H9 (cell line): ENCODE results near the gene MSL3. TPM values are rescaled to one million over a fixed set of nuclear protein-coding genes. Genes with fewer than 3 reads are reported as not detected.

ENCODE experiments used
- DNase-seq: peaks from one replicate; pipeline ENCODE4 v3.0.0-alpha.2; 2017
- H2AFZ ChIP-seq: one replicate; pipeline ENCODE4 v1.6.1; 2013; ENCODE audit warnings: mild to moderate bottlenecking, low read length, control low read depth, moderate library complexity
- H2AK5ac ChIP-seq: 2 replicates; pipeline ENCODE4 v1.6.1; 2013; ENCODE audit warnings: low read length, control low read depth, mixed read lengths; ENCODE audit not compliant: insufficient read length
- H2BK120ac ChIP-seq: one replicate; pipeline ENCODE4 v1.6.1; 2013; ENCODE audit warnings: low read depth, mild to moderate bottlenecking, low read length, control low read depth, inconsistent platforms; ENCODE audit not compliant: poor library complexity, severe bottlenecking
- H2BK12ac ChIP-seq: 2 replicates; pipeline ENCODE4 v1.6.1; 2013; ENCODE audit warnings: low read length, control low read depth, mixed read lengths, low read depth; ENCODE audit not compliant: insufficient read length
- H2BK15ac ChIP-seq: 2 replicates; pipeline ENCODE4 v1.6.1; 2013; ENCODE audit warnings: low read depth, low read length, control low read depth
- H2BK20ac ChIP-seq: one replicate; pipeline ENCODE4 v1.6.1; 2013; ENCODE audit warnings: low read depth, mild to moderate bottlenecking, low read length, control low read depth, inconsistent platforms; ENCODE audit not compliant: poor library complexity, severe bottlenecking
- H2BK5ac ChIP-seq: 2 replicates; pipeline ENCODE4 v1.6.1; 2013; ENCODE audit warnings: low read length, control low read depth, mixed read lengths; ENCODE audit not compliant: insufficient read length
- H3K14ac ChIP-seq: 2 replicates; pipeline ENCODE4 v1.6.1; 2013; ENCODE audit warnings: low read length, control low read depth; ENCODE audit not compliant: insufficient read depth
- H3K18ac ChIP-seq: 2 replicates; pipeline ENCODE4 v1.6.1; 2013; ENCODE audit warnings: low read depth, mild to moderate bottlenecking, mixed read lengths, low read length, control low read depth; ENCODE audit not compliant: insufficient read length
- H3K23ac ChIP-seq: 2 replicates; pipeline ENCODE4 v1.6.1; 2013; ENCODE audit warnings: low read length, control low read depth, mixed read lengths, low read depth; ENCODE audit not compliant: insufficient read length
- H3K23me2 ChIP-seq: 2 replicates; pipeline ENCODE4 v1.6.1; 2013; ENCODE audit warnings: low read depth, mild to moderate bottlenecking, mixed read lengths, low read length, control low read depth; ENCODE audit not compliant: insufficient read length, poor library complexity, severe bottlenecking
- H3K27ac ChIP-seq: 2 replicates; pipeline ENCODE4 v1.5.1; 2013; ENCODE audit warnings: low read length, control low read depth, mixed read lengths, low read depth; ENCODE audit not compliant: insufficient read length
- H3K27me3 ChIP-seq: 2 replicates; pipeline ENCODE4 v1.6.1; 2013; ENCODE audit warnings: low read length, control low read depth, inconsistent platforms; ENCODE audit not compliant: insufficient read depth
- H3K4ac ChIP-seq: 2 replicates; pipeline ENCODE4 v1.6.1; 2013; ENCODE audit warnings: low read depth, mild to moderate bottlenecking, control low read depth, inconsistent platforms, low read length, moderate library complexity
- H3K4me1 ChIP-seq: 2 replicates; pipeline ENCODE4 v1.6.1; 2013; ENCODE audit warnings: low read length, control low read depth, inconsistent platforms; ENCODE audit not compliant: insufficient read depth
- H3K4me2 ChIP-seq: 2 replicates; pipeline ENCODE4 v1.6.1; 2013; ENCODE audit warnings: low read length, control low read depth, mixed read lengths; ENCODE audit not compliant: insufficient read length, insufficient read depth
- H3K56ac ChIP-seq: 2 replicates; pipeline ENCODE4 v1.6.1; 2013; ENCODE audit warnings: low read depth, mild to moderate bottlenecking, mixed read lengths, low read length, control low read depth; ENCODE audit not compliant: insufficient read length
- H3K79me1 ChIP-seq: 2 replicates; pipeline ENCODE4 v1.6.1; 2013; ENCODE audit warnings: low read depth, mild to moderate bottlenecking, moderate library complexity, low read length, control low read depth, inconsistent platforms; ENCODE audit not compliant: insufficient read depth, poor library complexity, severe bottlenecking
- H3K79me2 ChIP-seq: 2 replicates; pipeline ENCODE4 v1.6.1; 2013; ENCODE audit warnings: low read length, control low read depth, inconsistent platforms; ENCODE audit not compliant: insufficient read depth
- H3K9ac ChIP-seq: 2 replicates; pipeline ENCODE4 v1.6.1; 2013; ENCODE audit warnings: low read length, control low read depth, mixed read lengths; ENCODE audit not compliant: insufficient read length; ENCODE audit errors: extremely low read depth
- H3K9me3 ChIP-seq: one replicate; pipeline ENCODE4 v1.6.1; 2013; ENCODE audit warnings: low read depth, low read length, inconsistent platforms; ENCODE audit not compliant: control insufficient read depth
- H3T11ph ChIP-seq: one replicate; pipeline ENCODE4 v1.6.1; 2013; ENCODE audit warnings: mild to moderate bottlenecking, low read length, control low read depth, inconsistent platforms
- H4K20me1 ChIP-seq: one replicate; pipeline ENCODE4 v1.6.1; 2013; ENCODE audit not compliant: control insufficient read depth, insufficient read length, insufficient read depth
- H4K5ac ChIP-seq: 2 replicates; pipeline ENCODE4 v1.6.1; 2013; ENCODE audit warnings: low read depth, mild to moderate bottlenecking, mixed read lengths, low read length, control low read depth; ENCODE audit not compliant: insufficient read length
- H4K8ac ChIP-seq: replicated peaks from 2 replicates; pipeline ENCODE4 v1.6.1; 2013; ENCODE audit warnings: low read length, control low read depth, mixed read lengths, low read depth; ENCODE audit not compliant: insufficient read length
- H4K91ac ChIP-seq: 2 replicates; pipeline ENCODE4 v1.6.1; 2013; ENCODE audit warnings: low read depth, mild to moderate bottlenecking, moderate library complexity, mixed read lengths, low read length, control low read depth; ENCODE audit not compliant: insufficient read length
- H3K27ac Mint-ChIP-seq, 3 experiments: 2 replicates in 2 of 3; 3 replicates in 1 of 3; pipeline ENCODE4 v1.8.0; 2020 to 2021; ENCODE audit warnings: mixed read lengths in 3 of 3, mild to moderate bottlenecking in 1 of 3, moderate library complexity in 1 of 3
- H3K27me3 Mint-ChIP-seq: 2 replicates; pipeline ENCODE4 v1.8.0; 2021; ENCODE audit warnings: low read depth, mild to moderate bottlenecking, moderate library complexity, mixed read lengths
- H3K36me3 Mint-ChIP-seq, 3 experiments: 2 replicates in 2 of 3; 3 replicates in 1 of 3; pipeline ENCODE4 v1.8.0; 2020 to 2021; ENCODE audit warnings: low read depth in 3 of 3, mixed read lengths in 3 of 3; ENCODE audit not compliant: insufficient read depth in 1 of 3
- H3K4me1 Mint-ChIP-seq, 2 experiments: 2 replicates each; pipeline ENCODE4 v1.8.0; 2020; ENCODE audit warnings: mixed read lengths in 2 of 2
- H3K4me3 Mint-ChIP-seq, 2 experiments: 2 replicates in 1 of 2; 3 replicates in 1 of 2; pipeline ENCODE4 v1.8.0; 2020 to 2021; ENCODE audit warnings: mild to moderate bottlenecking in 2 of 2, mixed read lengths in 2 of 2, moderate library complexity in 1 of 2
- H3K9me3 Mint-ChIP-seq, 2 experiments: 2 replicates in 1 of 2; 3 replicates in 1 of 2; pipeline ENCODE4 v1.8.0; 2020; ENCODE audit warnings: mild to moderate bottlenecking in 2 of 2, mixed read lengths in 2 of 2, moderate library complexity in 1 of 2
- WGBS: extraction: QIAGEN DNeasy Blood & Tissue Kit; methylation state at CpG from one replicate; pipeline ENCODE4 v1.1.7; 2013; ENCODE audit warnings: missing lambda C conversion rate, low lambda C conversion rate, mixed read lengths; ENCODE audit not compliant: insufficient read length; ENCODE audit errors: extremely low coverage; 5-methylcytosine and 5-hydroxymethylcytosine counted together
- total RNA-seq: library from RNA; stranded (reverse); gene quantifications from 2 replicates; pipeline ENCODE4 v1.2.1, GENCODE V29; 2021
- TF ChIP-seq, protein P1 (sequence below): fragments of 200-600 bp; sonication (generic); conservative IDR thresholded peaks from 3 replicates; pipeline ENCODE4 v1.8.0; 2021; ENCODE audit warnings: antibody characterized with exemption, mild to moderate bottlenecking

Gene MSL3
- total RNA-seq, 1 experiment from 2014 or later = 13.0 TPM

DNA sequence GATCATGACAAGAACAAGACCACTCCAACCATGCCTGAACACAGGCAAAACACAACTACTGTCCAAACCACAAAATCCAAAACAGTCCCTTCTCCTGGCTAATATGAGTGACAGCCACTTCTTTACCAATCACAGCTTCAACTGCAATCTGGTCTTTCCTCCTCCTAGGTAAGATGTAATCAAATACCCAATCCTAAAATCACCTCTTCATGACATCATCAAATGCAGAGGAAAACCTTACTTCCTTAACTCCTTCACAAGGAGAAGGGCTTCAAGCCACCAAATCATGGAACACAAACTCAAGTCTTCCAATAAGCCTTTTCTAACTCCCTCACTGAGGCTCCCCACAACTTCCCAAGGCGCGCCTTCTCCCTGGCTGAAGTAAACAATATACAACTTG lies 4.4 kb upstream of the MSL3 start:
- Histone ChIP-seq H2AFZ (no peak overlapping the region), H4K91ac (no peak overlapping the region), H2BK12ac (no peak overlapping the region), H2BK5ac (no peak overlapping the region), H2BK120ac (no peak overlapping the region), H2BK20ac (no peak overlapping the region), H3K9me3 (no peaks in the 10 kb centered on the region), H3K56ac (no peak overlapping the region), H3K9ac (no peak overlapping the region), H3K27me3 (no peaks in the 10 kb centered on the region; the same call in 1 of the 2 replicates), H2BK15ac (no peak overlapping the region), H3K4me1 (no peaks in the 10 kb centered on the region), H3K79me1 (no peaks in the 10 kb centered on the region), H3K18ac (no peak overlapping the region), H3K14ac (no peak overlapping the region), H4K20me1 (no peaks in the 10 kb centered on the region), H3K27ac (no peak overlapping the region), H3K79me2 (no peaks in the 10 kb centered on the region), H3K4me2 (no peak overlapping the region), H2AK5ac (no peak overlapping the region), H3T11ph (no peak overlapping the region), H3K23ac (no peak overlapping the region), H4K5ac (no peak overlapping the region), H3K4ac (no peak overlapping the region), H3K23me2 (peaks cover 2% of the 10 kb centered on the region), H4K8ac (no peak overlapping the region)
- Mint-ChIP-seq H3K36me3 (no peaks in the 10 kb centered on the region; a peak in 2 of 7 replicates), H3K27me3 (peaks cover 39% of the 10 kb centered on the region), H3K27ac (no peak overlapping the region), H3K4me1 (peaks cover 9 to 12% of the 10 kb centered on the region in 2 experiments), H3K4me3 (no peak overlapping the region), H3K9me3 (peaks cover 56 to 67% of the 10 kb centered on the region in 2 experiments)
- no CpG with 5 or more reads among the region's 2 CpGs for WGBS
- no peak for DNase-seq
- TF ChIP-seq, protein P1, sequence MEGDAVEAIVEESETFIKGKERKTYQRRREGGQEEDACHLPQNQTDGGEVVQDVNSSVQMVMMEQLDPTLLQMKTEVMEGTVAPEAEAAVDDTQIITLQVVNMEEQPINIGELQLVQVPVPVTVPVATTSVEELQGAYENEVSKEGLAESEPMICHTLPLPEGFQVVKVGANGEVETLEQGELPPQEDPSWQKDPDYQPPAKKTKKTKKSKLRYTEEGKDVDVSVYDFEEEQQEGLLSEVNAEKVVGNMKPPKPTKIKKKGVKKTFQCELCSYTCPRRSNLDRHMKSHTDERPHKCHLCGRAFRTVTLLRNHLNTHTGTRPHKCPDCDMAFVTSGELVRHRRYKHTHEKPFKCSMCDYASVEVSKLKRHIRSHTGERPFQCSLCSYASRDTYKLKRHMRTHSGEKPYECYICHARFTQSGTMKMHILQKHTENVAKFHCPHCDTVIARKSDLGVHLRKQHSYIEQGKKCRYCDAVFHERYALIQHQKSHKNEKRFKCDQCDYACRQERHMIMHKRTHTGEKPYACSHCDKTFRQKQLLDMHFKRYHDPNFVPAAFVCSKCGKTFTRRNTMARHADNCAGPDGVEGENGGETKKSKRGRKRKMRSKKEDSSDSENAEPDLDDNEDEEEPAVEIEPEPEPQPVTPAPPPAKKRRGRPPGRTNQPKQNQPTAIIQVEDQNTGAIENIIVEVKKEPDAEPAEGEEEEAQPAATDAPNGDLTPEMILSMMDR = no peak
